Vagina (tissue), 2 donors: ENCODE data around the gene ARAF. TPM values are rescaled to one million over a fixed set of nuclear protein-coding genes. Genes with fewer than 3 reads are reported as not detected.

Experiments used
- DNase-seq, 2 donors: peaks; one replicate each; pipeline ENCODE4 v3.0.0-alpha.2; 2017; ENCODE audit errors: extremely low spot score in 2 of 2
- H3K27ac ChIP-seq: fragments of 200-600 bp; sonication (generic); one replicate; pipeline ENCODE4 v1.5.1; 2019
- H3K27me3 ChIP-seq: fragments of 200-600 bp; sonication (generic); one replicate; pipeline ENCODE4 v1.5.1; 2019
- H3K36me3 ChIP-seq, 2 donors: fragments of 200-600 bp; sonication (generic); one replicate each; pipeline ENCODE4 v1.5.1; 2017 to 2019
- H3K4me1 ChIP-seq: fragments of 200-600 bp; sonication (generic); one replicate; pipeline ENCODE4 v1.5.1; 2019
- H3K4me3 ChIP-seq, 2 donors: fragments of 200-600 bp; sonication (generic); 1 replicate in 1 of 2; 2 replicates in 1 of 2; pipeline ENCODE4 v1.5.1; 2016 to 2019
- H3K9me3 ChIP-seq: fragments of 200-600 bp; sonication (generic); one replicate; pipeline ENCODE4 v1.5.1; 2019
- POLR2A ChIP-seq, 2 donors: fragments of 450-650 bp; IDR thresholded peaks; one replicate each; pipeline ENCODE4 v1.6.1; 2017; ENCODE audit warnings: antibody characterized with exemption in 2 of 2, mild to moderate bottlenecking in 2 of 2, moderate library complexity in 2 of 2
- POLR2AphosphoS5 ChIP-seq, 2 donors: sonication (generic); formaldehyde crosslinking; IDR thresholded peaks; one replicate each; pipeline ENCODE4 v1.9.0; 2017; ENCODE audit warnings: antibody characterized with exemption in 2 of 2, mild to moderate bottlenecking in 2 of 2, low read depth in 1 of 2; ENCODE audit not compliant: insufficient read depth in 1 of 2
- intact Hi-C: fragments of 100-400 bp; cut with DNase I; formaldehyde crosslinking; loops from one replicate; pipeline ENCODE4 v1.15.1; 2023
- total RNA-seq: library from RNA; depleted of rRNA; stranded (reverse); fragments of >200 nt; gene quantifications from one replicate; pipeline ENCODE4 v1.2.3, GENCODE V29; 2016
- TF ChIP-seq, protein P1 (sequence below), 3 experiments: fragments of 450-650 bp in 2 of 3; fragments of 200-600 bp in 1 of 3; sonication (generic) in 1 of 3; IDR thresholded peaks; one replicate each; pipeline ENCODE4 v1.5.1; 2017 to 2019; ENCODE audit warnings: antibody characterized with exemption in 3 of 3, mild to moderate bottlenecking in 2 of 3, moderate library complexity in 2 of 3

ARAF gene
- total RNA-seq, 1 donor from 2014 or later = 31.4 TPM

DNA sequence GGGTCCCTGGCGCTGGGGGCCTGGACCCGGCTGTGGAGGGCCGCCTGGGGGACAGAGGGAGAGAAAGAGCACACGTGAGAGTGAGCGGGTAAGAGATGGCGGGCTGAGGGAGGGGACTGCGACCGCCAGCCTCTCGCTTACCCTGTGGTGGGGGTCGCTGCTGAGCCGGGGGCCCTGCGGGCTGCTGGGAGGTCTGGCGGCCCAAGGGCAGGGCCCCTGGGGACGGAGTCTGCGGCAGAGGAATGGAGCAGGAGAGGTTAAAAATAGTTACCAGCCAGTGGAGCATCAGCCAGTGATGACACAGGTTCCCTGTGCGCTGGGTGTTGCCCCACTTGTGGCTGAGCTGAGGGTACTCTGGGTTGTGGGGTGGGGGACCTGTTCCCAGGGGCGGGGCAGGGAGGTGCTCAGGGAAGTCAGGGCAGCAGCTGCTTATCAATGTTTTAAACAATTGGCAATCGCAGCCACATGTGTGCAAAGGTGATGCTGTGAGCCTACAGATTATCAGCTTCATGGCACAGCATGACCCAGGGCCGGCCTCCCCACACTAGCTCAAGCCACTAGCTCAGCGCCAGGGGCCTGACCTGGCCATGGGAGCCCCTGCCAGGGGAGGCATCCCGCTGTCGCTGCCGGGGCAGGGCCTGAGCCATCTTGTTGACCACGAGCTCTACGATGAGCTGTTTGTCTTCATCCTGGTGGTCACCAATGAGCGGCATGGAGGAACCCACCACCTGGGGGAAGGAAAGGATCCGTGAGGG, 13.7 kb downstream of the ARAF start:
- H3K9me3 ChIP-seq = no peaks in the 10 kb centered on the region
- TF ChIP-seq, protein P1, sequence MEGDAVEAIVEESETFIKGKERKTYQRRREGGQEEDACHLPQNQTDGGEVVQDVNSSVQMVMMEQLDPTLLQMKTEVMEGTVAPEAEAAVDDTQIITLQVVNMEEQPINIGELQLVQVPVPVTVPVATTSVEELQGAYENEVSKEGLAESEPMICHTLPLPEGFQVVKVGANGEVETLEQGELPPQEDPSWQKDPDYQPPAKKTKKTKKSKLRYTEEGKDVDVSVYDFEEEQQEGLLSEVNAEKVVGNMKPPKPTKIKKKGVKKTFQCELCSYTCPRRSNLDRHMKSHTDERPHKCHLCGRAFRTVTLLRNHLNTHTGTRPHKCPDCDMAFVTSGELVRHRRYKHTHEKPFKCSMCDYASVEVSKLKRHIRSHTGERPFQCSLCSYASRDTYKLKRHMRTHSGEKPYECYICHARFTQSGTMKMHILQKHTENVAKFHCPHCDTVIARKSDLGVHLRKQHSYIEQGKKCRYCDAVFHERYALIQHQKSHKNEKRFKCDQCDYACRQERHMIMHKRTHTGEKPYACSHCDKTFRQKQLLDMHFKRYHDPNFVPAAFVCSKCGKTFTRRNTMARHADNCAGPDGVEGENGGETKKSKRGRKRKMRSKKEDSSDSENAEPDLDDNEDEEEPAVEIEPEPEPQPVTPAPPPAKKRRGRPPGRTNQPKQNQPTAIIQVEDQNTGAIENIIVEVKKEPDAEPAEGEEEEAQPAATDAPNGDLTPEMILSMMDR (IDR thresholded peaks at IDR 0.05) = no peak
- TF ChIP-seq POLR2AphosphoS5 (IDR thresholded peaks at IDR 0.05; ENCODE audit: insufficient read depth in 1 of 2, low read depth in 1 of 2) = no peak
- no peak for TF ChIP-seq POLR2A (IDR thresholded peaks at IDR 0.05)
- H3K27me3 ChIP-seq = no peaks in the 10 kb centered on the region
- H3K36me3 ChIP-seq = no peaks in the 10 kb centered on the region
- no peak for DNase-seq
- intact Hi-C loops = no loop called here
- peak overlapping the region; percentile 51 for H3K27ac ChIP-seq
- H3K4me1 ChIP-seq = no peaks in the 10 kb centered on the region
- peak overlapping the region; percentile 20 to 27 for H3K4me3 ChIP-seq

DNA sequence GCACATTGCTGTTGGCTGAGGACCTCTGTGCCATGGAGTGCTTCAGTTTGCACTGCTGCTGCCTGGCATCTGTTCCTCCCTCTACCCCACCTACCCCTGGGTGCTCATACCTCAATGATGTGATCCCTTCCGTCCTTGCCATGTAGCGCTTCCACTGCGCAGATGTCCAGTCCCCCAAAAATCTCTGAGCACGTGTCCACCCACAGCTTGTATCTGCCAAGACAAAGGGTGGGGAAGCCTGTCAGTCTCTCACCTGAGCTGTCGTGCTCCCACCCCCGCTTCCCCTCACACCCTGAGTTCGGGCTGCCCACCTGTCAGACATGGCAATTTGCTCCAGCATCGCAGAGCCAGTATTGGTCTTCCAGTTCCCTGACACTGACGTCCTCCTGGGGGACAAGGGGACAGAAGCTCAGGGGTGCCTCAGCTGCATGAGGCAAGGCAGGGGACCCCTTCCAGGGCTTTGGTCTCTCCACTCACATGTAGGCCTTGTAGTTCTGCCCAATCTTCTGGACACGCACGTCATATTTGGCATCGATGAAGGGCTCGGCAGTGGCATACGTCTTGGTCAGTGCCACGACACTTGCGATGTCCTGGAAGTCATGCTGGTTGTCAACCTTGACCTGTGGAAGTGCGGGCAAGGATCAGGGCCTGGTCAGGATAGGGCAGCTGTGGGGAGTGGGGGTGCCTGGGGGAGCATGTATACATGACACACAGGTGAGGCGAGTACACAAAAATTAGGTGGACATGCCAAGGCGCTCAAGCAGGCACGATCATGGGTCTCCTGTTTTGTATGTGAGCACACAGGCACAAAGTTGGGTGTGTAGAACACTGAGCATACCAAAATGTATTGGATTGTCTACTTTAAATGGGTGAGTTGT, 15.3 kb downstream of the ARAF start:
- Histone ChIP-seq H3K4me3 (no peak overlapping the region), H3K36me3 (no peaks in the 10 kb centered on the region), H3K27me3 (no peaks in the 10 kb centered on the region), H3K27ac (no peak overlapping the region), H3K9me3 (no peaks in the 10 kb centered on the region), H3K4me1 (no peaks in the 10 kb centered on the region)
- DNase-seq = peak in 1 of 2 donors; percentile 83
- intact Hi-C loops = no loop called here
- TF ChIP-seq POLR2AphosphoS5 (IDR thresholded peaks at IDR 0.05; ENCODE audit: insufficient read depth in 1 of 2, low read depth in 1 of 2) (no peak), POLR2A (IDR thresholded peaks at IDR 0.05) (no peak)
- TF ChIP-seq, protein P1 (IDR thresholded peaks at IDR 0.05) = no peak

DNA sequence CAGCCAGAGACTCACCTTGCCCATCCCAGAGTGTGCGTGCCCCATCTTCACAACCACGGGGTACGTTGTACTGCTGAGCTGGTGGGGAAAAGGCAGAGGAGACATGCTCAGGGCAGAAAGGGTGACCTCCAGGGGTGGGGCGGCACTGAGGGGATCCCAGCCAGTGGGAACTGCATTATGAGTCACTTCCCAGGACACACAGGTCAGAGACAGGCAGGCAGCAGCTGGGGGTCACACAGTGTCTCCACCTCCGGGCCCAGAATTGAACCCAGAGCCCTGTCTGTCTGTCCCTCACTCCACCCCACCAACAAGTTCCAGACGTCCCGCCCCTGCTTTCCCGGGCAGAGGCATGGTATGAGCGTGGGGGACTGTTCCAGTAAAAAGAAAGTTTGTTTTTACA, 16.4 kb downstream of the ARAF start:
- H3K4me1 ChIP-seq = peaks cover 5% of the 10 kb centered on the region
- peak in 1 of 2 donors; percentile 77 for DNase-seq
- H3K36me3 ChIP-seq = no peaks in the 10 kb centered on the region
- H3K27ac ChIP-seq = no peak overlapping the region
- H3K9me3 ChIP-seq = no peaks in the 10 kb centered on the region
- intact Hi-C loops = no loop called here
- H3K4me3 ChIP-seq = no peak overlapping the region
- TF ChIP-seq POLR2AphosphoS5 (IDR thresholded peaks at IDR 0.05; ENCODE audit: insufficient read depth in 1 of 2, low read depth in 1 of 2) (no peak), POLR2A (IDR thresholded peaks at IDR 0.05) (no peak)
- TF ChIP-seq, protein P1 (IDR thresholded peaks at IDR 0.05) = no peak
- H3K27me3 ChIP-seq = no peaks in the 10 kb centered on the region

DNA sequence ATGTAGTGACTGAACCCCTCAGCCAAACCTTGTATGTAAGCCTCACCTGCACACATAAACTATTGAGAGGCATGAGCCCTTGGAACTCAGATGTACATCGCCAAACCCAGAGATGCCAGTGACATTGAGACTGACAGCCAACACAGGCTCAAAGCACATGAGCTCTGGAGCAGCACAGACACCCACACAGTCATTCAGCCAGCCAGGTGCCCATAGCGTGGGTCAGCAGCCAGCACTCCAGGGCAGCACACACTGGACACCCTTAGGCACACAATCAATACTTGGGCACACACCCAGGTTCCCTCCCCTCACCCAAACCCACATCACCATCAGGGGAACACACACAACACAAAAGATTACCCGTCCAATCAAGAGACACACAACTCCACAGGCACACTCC, 16.9 kb downstream of the ARAF start:
- Histone ChIP-seq H3K4me3 (no peak overlapping the region), H3K9me3 (no peaks in the 10 kb centered on the region), H3K4me1 (peaks cover 5% of the 10 kb centered on the region), H3K36me3 (no peaks in the 10 kb centered on the region), H3K27ac (no peak overlapping the region), H3K27me3 (no peaks in the 10 kb centered on the region)
- intact Hi-C loops = no loop called here
- DNase-seq = peak in 1 of 2 donors; percentile 77
- no peak for TF ChIP-seq POLR2A (IDR thresholded peaks at IDR 0.05)
- TF ChIP-seq, protein P1 (IDR thresholded peaks at IDR 0.05) = no peak
- no peak for TF ChIP-seq POLR2AphosphoS5 (IDR thresholded peaks at IDR 0.05; ENCODE audit: insufficient read depth in 1 of 2, low read depth in 1 of 2)
